ENCODE data around the gene CUL1.
A peak's percentile ranks its signal among the peaks of the same experiment; 100 is the strongest.

CUL1 gene

DNA sequence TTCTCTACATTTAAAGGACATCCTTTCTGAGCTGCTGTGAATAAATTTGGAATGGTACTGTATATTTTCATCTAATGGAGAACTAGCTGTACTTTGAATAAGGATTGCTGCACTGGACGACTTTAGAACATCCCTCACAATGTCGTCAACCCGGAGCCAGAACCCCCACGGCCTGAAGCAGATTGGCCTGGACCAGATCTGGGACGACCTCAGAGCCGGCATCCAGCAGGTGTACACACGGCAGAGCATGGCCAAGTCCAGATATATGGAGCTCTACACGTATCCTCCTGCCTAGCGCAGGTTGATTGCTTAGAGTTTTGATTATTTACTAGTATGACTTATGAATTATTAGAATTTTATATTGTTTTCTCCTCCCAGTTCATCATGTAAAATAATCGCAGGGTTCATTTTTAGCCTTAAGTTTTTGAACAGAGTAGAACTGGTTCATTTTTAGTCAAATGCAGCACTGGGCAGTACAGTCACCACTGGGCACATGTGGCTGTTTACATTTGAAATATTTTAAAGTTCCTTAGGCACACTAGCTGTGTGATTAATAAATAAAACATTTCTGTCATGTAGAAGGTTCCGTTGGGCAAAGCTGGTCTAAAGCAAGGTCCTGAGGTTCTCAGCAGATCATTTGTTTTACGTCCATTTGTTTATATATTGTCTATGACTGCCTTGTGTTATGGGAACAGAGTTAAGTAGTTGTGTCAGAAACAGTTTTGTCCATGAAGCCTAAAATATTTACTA lies 31.5 kb downstream of the CUL1 start:
- DNase-seq, result no peak
- no peak overlapping the region for H3K27ac Mint-ChIP-seq
- TF ChIP-seq, protein P1, sequence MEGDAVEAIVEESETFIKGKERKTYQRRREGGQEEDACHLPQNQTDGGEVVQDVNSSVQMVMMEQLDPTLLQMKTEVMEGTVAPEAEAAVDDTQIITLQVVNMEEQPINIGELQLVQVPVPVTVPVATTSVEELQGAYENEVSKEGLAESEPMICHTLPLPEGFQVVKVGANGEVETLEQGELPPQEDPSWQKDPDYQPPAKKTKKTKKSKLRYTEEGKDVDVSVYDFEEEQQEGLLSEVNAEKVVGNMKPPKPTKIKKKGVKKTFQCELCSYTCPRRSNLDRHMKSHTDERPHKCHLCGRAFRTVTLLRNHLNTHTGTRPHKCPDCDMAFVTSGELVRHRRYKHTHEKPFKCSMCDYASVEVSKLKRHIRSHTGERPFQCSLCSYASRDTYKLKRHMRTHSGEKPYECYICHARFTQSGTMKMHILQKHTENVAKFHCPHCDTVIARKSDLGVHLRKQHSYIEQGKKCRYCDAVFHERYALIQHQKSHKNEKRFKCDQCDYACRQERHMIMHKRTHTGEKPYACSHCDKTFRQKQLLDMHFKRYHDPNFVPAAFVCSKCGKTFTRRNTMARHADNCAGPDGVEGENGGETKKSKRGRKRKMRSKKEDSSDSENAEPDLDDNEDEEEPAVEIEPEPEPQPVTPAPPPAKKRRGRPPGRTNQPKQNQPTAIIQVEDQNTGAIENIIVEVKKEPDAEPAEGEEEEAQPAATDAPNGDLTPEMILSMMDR (IDR thresholded peaks at IDR 0.05), result no peak
- no peaks in the 10 kb centered on the region for H3K27me3 Mint-ChIP-seq (ENCODE audit: low read depth, poor library complexity)
- H3K4me3 Mint-ChIP-seq, result no peak overlapping the region
- peaks cover 36% of the 10 kb centered on the region for H3K36me3 Mint-ChIP-seq (ENCODE audit: low read depth)
- H3K9me3 Mint-ChIP-seq, result no peaks in the 10 kb centered on the region
- peaks cover 6% of the 10 kb centered on the region for H3K4me1 Mint-ChIP-seq

DNA sequence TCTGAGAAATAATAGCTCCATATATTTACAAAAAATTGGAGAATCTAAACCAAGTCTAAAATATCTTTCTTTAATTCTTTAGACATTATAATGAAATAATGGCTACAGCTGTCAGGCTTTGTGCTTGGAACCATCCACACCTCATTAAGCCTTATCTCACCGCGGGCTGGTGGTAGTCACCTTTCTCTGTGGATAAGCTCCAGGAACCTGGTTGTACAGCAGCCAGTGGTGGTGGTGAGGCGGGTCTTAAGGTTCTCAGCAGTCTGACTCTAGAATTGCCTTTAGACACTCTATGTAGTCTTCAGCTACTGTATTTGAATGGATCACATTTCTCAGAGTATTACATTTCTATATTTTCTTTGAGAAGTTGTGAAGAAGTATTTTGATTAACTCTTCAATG lies 34.2 kb downstream of the CUL1 start:
- H3K4me1 Mint-ChIP-seq, result peaks cover 6% of the 10 kb centered on the region
- H3K36me3 Mint-ChIP-seq (ENCODE audit: low read depth), result peaks cover 54% of the 10 kb centered on the region
- H3K9me3 Mint-ChIP-seq, result no peaks in the 10 kb centered on the region
- TF ChIP-seq, protein P1 (IDR thresholded peaks at IDR 0.05), result no peak
- DNase-seq, result no peak
- H3K4me3 Mint-ChIP-seq, result no peak overlapping the region
- no peaks in the 10 kb centered on the region for H3K27me3 Mint-ChIP-seq (ENCODE audit: low read depth, poor library complexity)
- no peak overlapping the region for H3K27ac Mint-ChIP-seq

- peaks cover 6% of the 10 kb centered on the region for H3K4me1 Mint-ChIP-seq
- TF ChIP-seq, protein P1 (IDR thresholded peaks at IDR 0.05), result no peak
Observed at GRCh38 chr7:148733496-148733895, 34.8 kb downstream of the CUL1 start.

DNA sequence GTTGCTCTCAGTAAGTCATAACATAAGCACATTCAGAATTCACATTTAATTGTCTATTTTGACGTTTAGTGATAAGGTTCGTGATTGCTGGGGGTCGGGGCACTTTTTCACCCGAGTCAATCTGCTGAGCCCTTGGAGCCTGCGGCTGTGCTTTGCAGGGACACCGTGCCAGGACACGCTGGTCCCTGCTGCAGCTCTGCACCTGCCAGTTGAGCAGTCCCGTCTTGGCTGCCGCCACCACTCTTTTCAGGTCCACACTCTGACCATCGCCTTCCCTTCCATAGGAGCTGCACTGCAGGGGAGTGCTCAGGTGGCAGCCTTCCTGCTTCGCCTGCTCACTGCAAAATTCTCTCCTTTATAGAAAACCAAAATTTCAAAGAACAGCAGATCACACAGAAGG lies 36.4 kb downstream of the CUL1 start:
- no peak for DNase-seq
- Mint-ChIP-seq H3K4me3 (no peak overlapping the region), H3K27me3 (ENCODE audit: low read depth, poor library complexity) (no peaks in the 10 kb centered on the region), H3K36me3 (ENCODE audit: low read depth) (peaks cover 77% of the 10 kb centered on the region), H3K4me1 (peaks cover 6% of the 10 kb centered on the region), H3K9me3 (no peaks in the 10 kb centered on the region), H3K27ac (peak overlapping the region; percentile 21)
- TF ChIP-seq, protein P1 (IDR thresholded peaks at IDR 0.05), result no peak

More at GRCh38 chr7:148733496-148733895, 34.8 kb downstream of the CUL1 start:
- H3K27ac Mint-ChIP-seq, result peak overlapping the region; percentile 8
- no peak overlapping the region for H3K4me3 Mint-ChIP-seq
- H3K27me3 Mint-ChIP-seq (ENCODE audit: low read depth, poor library complexity), result no peaks in the 10 kb centered on the region
- DNase-seq, result no peak
- H3K9me3 Mint-ChIP-seq, result no peaks in the 10 kb centered on the region
- H3K36me3 Mint-ChIP-seq (ENCODE audit: low read depth), result peaks cover 60% of the 10 kb centered on the region

- TF ChIP-seq, protein P1 (IDR thresholded peaks at IDR 0.05), result no peak
- Mint-ChIP-seq H3K36me3 (ENCODE audit: low read depth) (peaks cover 80% of the 10 kb centered on the region), H3K9me3 (peaks cover 6% of the 10 kb centered on the region), H3K27ac (no peak overlapping the region), H3K27me3 (ENCODE audit: low read depth, poor library complexity) (no peaks in the 10 kb centered on the region), H3K4me1 (peaks cover 6% of the 10 kb centered on the region), H3K4me3 (no peak overlapping the region)
- DNase-seq, result no peak
Observed at GRCh38 chr7:148735967-148736366, 37.3 kb downstream of the CUL1 start.
